Caco-2 (cell line): Measurements from ENCODE around the gene NACC1. TPM values are rescaled to one million over a fixed set of nuclear protein-coding genes. Genes with fewer than 3 reads are reported as not detected.

Source experiments
- BruUV-seq: library from RNA; stranded (reverse); fragments of 400-500 nt; replicated peaks from 2 replicates; lab custom pipeline; 2021; lab: Mats Ljungman, UMichigan
- CTCF ChIA-PET: fragments of 300-600 bp; sonication (Branson Sonifier 250); formaldehyde crosslinking; loops from one replicate; lab custom pipeline; 2022; ENCODE audit warnings: antibody characterized with exemption; lab: Charles Lee
- POLR2A ChIA-PET: fragments of 300-600 bp; sonication (Branson Sonifier 250); formaldehyde crosslinking; loops from one replicate; lab custom pipeline; 2022; ENCODE audit warnings: antibody characterized with exemption; lab: Charles Lee
- DNase-seq, 2 experiments: peaks; one replicate each; pipeline versions ENCODE4 v3.0.0 to v3.0.0-alpha.2; 2020 to 2022
- H3K27me3 ChIP-seq: replicated peaks from 2 replicates; pipeline ENCODE4 v1.6.0; 2011; ENCODE audit warnings: low read length; ENCODE audit not compliant: control insufficient read depth, insufficient read depth
- H3K36me3 ChIP-seq: 2 replicates; pipeline ENCODE4 v1.5.1; 2011; ENCODE audit warnings: low read length; ENCODE audit not compliant: control insufficient read depth, insufficient read depth
- H3K4me1 ChIP-seq: fragments of 250-450 bp; sonication (Bioruptor Pico); 2 replicates; pipeline ENCODE4 v1.5.1; 2020; ENCODE audit warnings: mild to moderate bottlenecking
- H3K4me3 ChIP-seq: 2 replicates; pipeline ENCODE4 v1.5.1; 2011; ENCODE audit warnings: low read depth, mild to moderate bottlenecking, control low read depth, low read length
- H3K9me3 ChIP-seq: fragments of 250-450 bp; sonication (Bioruptor Pico); 2 replicates; pipeline ENCODE4 v1.5.1; 2020; ENCODE audit warnings: mild to moderate bottlenecking, moderate library complexity
- H3K27ac Mint-ChIP-seq: one replicate; pipeline ENCODE4 v1.8.0; 2022; ENCODE audit warnings: mixed read lengths; ENCODE audit not compliant: unreplicated experiment
- H3K27me3 Mint-ChIP-seq: one replicate; pipeline ENCODE4 v1.8.0; 2022; ENCODE audit warnings: mixed read lengths; ENCODE audit not compliant: insufficient read depth, unreplicated experiment
- H3K36me3 Mint-ChIP-seq: one replicate; pipeline ENCODE4 v1.8.0; 2022; ENCODE audit warnings: mild to moderate bottlenecking, mixed read lengths; ENCODE audit not compliant: insufficient read depth, unreplicated experiment
- H3K4me1 Mint-ChIP-seq: one replicate; pipeline ENCODE4 v1.8.0; 2022; ENCODE audit warnings: low read depth, mixed read lengths; ENCODE audit not compliant: unreplicated experiment
- H3K4me3 Mint-ChIP-seq: one replicate; pipeline ENCODE4 v1.8.0; 2022; ENCODE audit warnings: mild to moderate bottlenecking, moderate library complexity, mixed read lengths; ENCODE audit not compliant: unreplicated experiment
- H3K9me3 Mint-ChIP-seq: one replicate; pipeline ENCODE4 v1.8.0; 2022; ENCODE audit warnings: mixed read lengths; ENCODE audit not compliant: unreplicated experiment
- CTCF ChIP-seq, 2 experiments: fragments of 200-600 bp in 1 of 2; IDR thresholded peaks; 1 replicate in 1 of 2; 2 replicates in 1 of 2; pipeline versions ENCODE4 v1.5.1 to v1.8.0; 2011 to 2022; ENCODE audit warnings: antibody characterized with exemption in 1 of 2, control low read depth in 1 of 2, inconsistent platforms in 1 of 2, low read depth in 1 of 2, low read length in 1 of 2, mild to moderate bottlenecking in 1 of 2, moderate library complexity in 1 of 2; ENCODE audit not compliant: insufficient read depth in 1 of 2, severe bottlenecking in 1 of 2, unreplicated experiment in 1 of 2
- intact Hi-C: fragments of 100-400 bp; cut with micrococcal nuclease; formaldehyde crosslinking; loops from one replicate; pipeline ENCODE4 v1.10.0; 2022; ENCODE audit not compliant: unreplicated experiment
- total RNA-seq: library from RNA; stranded (reverse); gene quantifications from 2 replicates; pipeline ENCODE4 v1.2.3, GENCODE V29; 2022

The NACC1 gene
- total RNA-seq, 1 experiment from 2014 or later = 89.6 TPM

GRCh38 chr19:13150931-13151604 lies 33.0 kb downstream of the NACC1 start:
- Mint-ChIP-seq H3K27me3 (peaks cover 4% of the 10 kb centered on the region), H3K4me1 (peaks cover 23% of the 10 kb centered on the region), H3K4me3 (peak overlapping the region; percentile 83), H3K27ac (peak overlapping the region; percentile 98), H3K9me3 (no peaks in the 10 kb centered on the region), H3K36me3 (peaks cover 61% of the 10 kb centered on the region)
- H3K4me3 ChIP-seq = peak overlapping the region; percentile 62
- H3K9me3 ChIP-seq = no peaks in the 10 kb centered on the region
- DNase-seq = peak in 1 of 2 experiments; percentile 43
- TSS peak; percentile 42 for BruUV-seq
- no peaks in the 10 kb centered on the region for H3K27me3 ChIP-seq
- intact Hi-C loops = loop anchor here (1.0 to 5.0 kb wide), 4 partner anchors 14 to 359 kb away; partner anchors contain the start of genes JUNB and TRMT1
- TF ChIP-seq CTCF (IDR thresholded peaks at IDR 0.05; ENCODE audit: insufficient read depth in 1 of 2, low read depth in 1 of 2, low read length in 1 of 2, severe bottlenecking in 1 of 2, unreplicated experiment in 1 of 2) = no peak
- POLR2A ChIA-PET = interaction anchor here (1.3 kb wide), 1 partner anchor 17 kb away, joined by 5 read pairs; no protein-coding TSS in a partner anchor
- H3K36me3 ChIP-seq = peaks cover 2% of the 10 kb centered on the region; the same call in 1 of the 2 replicates
- peaks cover 12% of the 10 kb centered on the region for H3K4me1 ChIP-seq
- CTCF ChIA-PET = interaction anchor here (0.6 to 1.8 kb wide), 4 partner anchors 9 to 111 kb away, joined by 3 to 9 read pairs (median 5); no protein-coding TSS in a partner anchor

GRCh38 chr19:13151605-13152355 lies 33.7 kb downstream of the NACC1 start:
- Mint-ChIP-seq H3K4me3 (peak overlapping the region; percentile 83), H3K4me1 (peaks cover 23% of the 10 kb centered on the region), H3K27me3 (peaks cover 4% of the 10 kb centered on the region), H3K9me3 (no peaks in the 10 kb centered on the region), H3K36me3 (peaks cover 68% of the 10 kb centered on the region), H3K27ac (peak overlapping the region; percentile 98)
- ChIA-PET CTCF (interaction anchor here (0.5 to 1.0 kb wide), 3 partner anchors 11 to 209 kb away, joined by 3 to 9 read pairs (median 9); no protein-coding TSS in a partner anchor), POLR2A (interaction anchor here (0.6 to 2.2 kb wide), 6 partner anchors 12 to 261 kb away, joined by 3 to 29 read pairs (median 6); partner anchors contain the start of genes GCDH and NACC1)
- H3K4me3 ChIP-seq = peak overlapping the region; percentile 99
- H3K27me3 ChIP-seq = no peaks in the 10 kb centered on the region
- BruUV-seq = no TSS peak
- no peaks in the 10 kb centered on the region for H3K9me3 ChIP-seq
- peaks cover 16% of the 10 kb centered on the region for H3K4me1 ChIP-seq
- intact Hi-C loops = loop anchor here (2.0 to 5.0 kb wide), 3 partner anchors 13 to 359 kb away; partner anchors contain the start of genes JUNB and TRMT1
- DNase-seq = peak; percentile 96
- TF ChIP-seq CTCF (IDR thresholded peaks at IDR 0.05; ENCODE audit: insufficient read depth in 1 of 2, low read depth in 1 of 2, low read length in 1 of 2, severe bottlenecking in 1 of 2, unreplicated experiment in 1 of 2) = peak in 1 of 2 experiments; percentile 25
- peaks cover 2% of the 10 kb centered on the region; the same call in 1 of the 2 replicates for H3K36me3 ChIP-seq
